Esophagus squamous epithelium (tissue), 5 donors: ENCODE results near the gene KDM4C. TPM values are rescaled to one million over a fixed set of nuclear protein-coding genes. Genes with fewer than 3 reads are reported as not detected.

Source experiments
- DNase-seq: peaks from one replicate; lab custom pipeline; 2025; lab: John Stamatoyannopoulos, UW
- H3K27ac ChIP-seq, 4 donors: fragments of 200-600 bp; sonication (generic); one replicate each; pipeline ENCODE4 v1.5.1; 2016 to 2019; ENCODE audit warnings: mild to moderate bottlenecking in 1 of 4
- H3K27me3 ChIP-seq, 4 donors: fragments of 200-600 bp; sonication (generic); 1 replicate in 3 of 4; 2 replicates in 1 of 4; pipeline versions ENCODE4 v1.5.1 to v1.6.0; 2017 to 2021; ENCODE audit warnings: antibody characterized with exemption in 1 of 4
- H3K36me3 ChIP-seq, 3 donors: fragments of 200-600 bp; sonication (generic); one replicate each; pipeline ENCODE4 v1.5.1; 2016 to 2019
- H3K4me1 ChIP-seq, 3 donors: fragments of 200-600 bp; sonication (generic); one replicate each; pipeline ENCODE4 v1.5.1; 2017 to 2019
- H3K4me3 ChIP-seq, 4 donors: fragments of 200-600 bp; sonication (generic); 1 replicate in 3 of 4; 2 replicates in 1 of 4; pipeline ENCODE4 v1.5.1; 2016 to 2019; ENCODE audit warnings: mild to moderate bottlenecking in 2 of 4, moderate library complexity in 1 of 4
- H3K9me3 ChIP-seq, 3 donors: fragments of 200-600 bp; sonication (generic); one replicate each; pipeline ENCODE4 v1.5.1; 2016 to 2019
- CTCF ChIP-seq, 6 experiments: fragments of 450-650 bp in 4 of 6; fragments of 200-600 bp in 2 of 6; sonication (generic) in 2 of 6; IDR thresholded peaks; one replicate each; pipeline ENCODE4 v1.5.1; 2016 to 2019; ENCODE audit warnings: antibody characterized with exemption in 6 of 6, mild to moderate bottlenecking in 4 of 6, moderate library complexity in 4 of 6
- POLR2A ChIP-seq, 4 donors: fragments of 450-650 bp; IDR thresholded peaks; one replicate each; pipeline ENCODE4 v1.6.1; 2017; ENCODE audit warnings: antibody characterized with exemption in 4 of 4, mild to moderate bottlenecking in 4 of 4, moderate library complexity in 3 of 4
- WGBS, 2 donors: methylation state at CpG; one replicate each; pipeline ENCODE4 v1.1.5; 2018; 5-methylcytosine and 5-hydroxymethylcytosine counted together
- intact Hi-C: fragments of 100-400 bp; cut with DNase I; formaldehyde crosslinking; loops from one replicate; pipeline ENCODE4 v1.15.0; 2022
- total RNA-seq, 4 donors: library from RNA; depleted of rRNA; stranded (reverse); fragments of >200 nt; gene quantifications; one replicate each; pipeline ENCODE4 v1.1.0, GENCODE V29; 2016
- donor health status: DM: yes; HTN: yes; CAD: no.

Gene KDM4C
- total RNA-seq, 4 donors from 2014 or later, result 12.5 to 43.9 (median 22.9) TPM

- WGBS, 2 donors, result 85 to 87% methylated on average over 8 of the region's 8 CpGs
- Histone ChIP-seq H3K27me3 (no peaks in the 10 kb centered on the region), H3K9me3 (no peaks in the 10 kb centered on the region), H3K36me3 (peaks cover 0 to 52% (median 0%) of the 10 kb centered on the region in 3 donors), H3K4me3 (no peak overlapping the region), H3K4me1 (peaks cover 0 to 6% (median 4%) of the 10 kb centered on the region in 3 donors), H3K27ac (no peak overlapping the region)
- no peak for DNase-seq
- intact Hi-C loops, result no loop called here
- TF ChIP-seq POLR2A (IDR thresholded peaks at IDR 0.05) (no peak), CTCF (IDR thresholded peaks at IDR 0.05) (no peak)
Measured at GRCh38 chr9:7145361-7146069, 387.7 kb downstream of the KDM4C start.

GRCh38 chr9:7146582-7146981 is 388.8 kb downstream of the KDM4C start:
- 36 to 55% methylated on average over 5 of the region's 5 CpGs for WGBS, 2 donors
- no peaks in the 10 kb centered on the region for H3K27me3 ChIP-seq
- H3K4me3 ChIP-seq, result no peak overlapping the region
- peaks cover 0 to 7% (median 4%) of the 10 kb centered on the region in 3 donors for H3K4me1 ChIP-seq
- intact Hi-C loops, result no loop called here
- H3K27ac ChIP-seq, result no peak overlapping the region
- no peak for DNase-seq
- H3K36me3 ChIP-seq, result peaks cover 0 to 44% (median 0%) of the 10 kb centered on the region in 3 donors
- H3K9me3 ChIP-seq, result no peaks in the 10 kb centered on the region
- no peak for TF ChIP-seq CTCF (IDR thresholded peaks at IDR 0.05)

GRCh38 chr9:7147121-7148090 is 389.6 kb downstream of the KDM4C start:
- TF ChIP-seq CTCF (IDR thresholded peaks at IDR 0.05), result no peak
- no peak for TF ChIP-seq POLR2A (IDR thresholded peaks at IDR 0.05)
- Histone ChIP-seq H3K27ac (no peak overlapping the region), H3K4me3 (no peak overlapping the region), H3K36me3 (peaks cover 0 to 37% (median 0%) of the 10 kb centered on the region in 3 donors), H3K4me1 (peaks cover 0 to 7% (median 4%) of the 10 kb centered on the region in 3 donors), H3K27me3 (no peaks in the 10 kb centered on the region), H3K9me3 (no peaks in the 10 kb centered on the region)
- no peak for DNase-seq
- WGBS, 2 donors, result 72 to 83% methylated on average over 4 to 5 of the region's 14 CpGs
- intact Hi-C loops, result no loop called here

GRCh38 chr9:7148243-7148765 is 390.5 kb downstream of the KDM4C start:
- TF ChIP-seq POLR2A (IDR thresholded peaks at IDR 0.05), result no peak
- TF ChIP-seq CTCF (IDR thresholded peaks at IDR 0.05), result no peak
- H3K27ac ChIP-seq, result no peak overlapping the region
- no peak overlapping the region for H3K4me3 ChIP-seq
- H3K36me3 ChIP-seq, result peaks cover 0 to 32% (median 0%) of the 10 kb centered on the region in 3 donors
- H3K4me1 ChIP-seq, result peaks cover 0 to 7% (median 4%) of the 10 kb centered on the region in 3 donors
- intact Hi-C loops, result no loop called here
- no peaks in the 10 kb centered on the region for H3K9me3 ChIP-seq
- H3K27me3 ChIP-seq, result no peaks in the 10 kb centered on the region
- DNase-seq, result no peak
- WGBS, 2 donors, result 72 to 80% methylated on average over 1 to 7 of the region's 7 CpGs
